Neuron (in vitro differentiated cells): Measurements from ENCODE around the gene ACAA1.

Experiments
- H2AFZ ChIP-seq: one replicate; pipeline ENCODE4 v1.6.1; 2013; ENCODE audit warnings: low read depth, mild to moderate bottlenecking, inconsistent platforms, low read length, moderate library complexity
- H3K27me3 ChIP-seq: one replicate; pipeline ENCODE4 v1.6.1; 2013; ENCODE audit warnings: low read length; ENCODE audit not compliant: insufficient read depth
- H3K36me3 ChIP-seq: one replicate; pipeline ENCODE4 v1.6.1; 2013; ENCODE audit warnings: low read length; ENCODE audit not compliant: insufficient read depth
- H3K4me1 ChIP-seq: one replicate; pipeline ENCODE4 v1.6.1; 2013; ENCODE audit warnings: low read length; ENCODE audit not compliant: insufficient read depth
- H3K4me3 ChIP-seq: 2 replicates; pipeline ENCODE4 v1.5.1; 2013; ENCODE audit warnings: mild to moderate bottlenecking, low read length, moderate library complexity
- H3K9me3 ChIP-seq: one replicate; pipeline ENCODE4 v1.6.1; 2013; ENCODE audit warnings: low read length

ACAA1 gene

GRCh38 chr3:38118421-38119247 is 18.3 kb downstream of the ACAA1 start:
- Histone ChIP-seq H3K4me3 (no peak overlapping the region), H3K27me3 (no peaks in the 10 kb centered on the region), H3K4me1 (no peaks in the 10 kb centered on the region), H3K36me3 (peaks cover 33% of the 10 kb centered on the region), H3K9me3 (peaks cover 8% of the 10 kb centered on the region), H2AFZ (no peak overlapping the region)

GRCh38 chr3:38117748-38118420 is 19.0 kb downstream of the ACAA1 start:
- H3K9me3 ChIP-seq = peaks cover 8% of the 10 kb centered on the region
- H2AFZ ChIP-seq = no peak overlapping the region
- no peak overlapping the region for H3K4me3 ChIP-seq
- peaks cover 29% of the 10 kb centered on the region for H3K36me3 ChIP-seq
- H3K4me1 ChIP-seq = no peaks in the 10 kb centered on the region
- H3K27me3 ChIP-seq = no peaks in the 10 kb centered on the region

- Histone ChIP-seq H3K4me1 (no peaks in the 10 kb centered on the region), H3K4me3 (no peak overlapping the region), H3K27me3 (no peaks in the 10 kb centered on the region), H3K9me3 (peaks cover 8% of the 10 kb centered on the region), H2AFZ (no peak overlapping the region), H3K36me3 (peaks cover 23% of the 10 kb centered on the region)
Observed at GRCh38 chr3:38117163-38117716, 19.7 kb downstream of the ACAA1 start.

GRCh38 chr3:38116471-38117162 is 20.3 kb downstream of the ACAA1 start:
- H3K4me1 ChIP-seq = no peaks in the 10 kb centered on the region
- H3K36me3 ChIP-seq = peaks cover 16% of the 10 kb centered on the region
- no peaks in the 10 kb centered on the region for H3K27me3 ChIP-seq
- H3K4me3 ChIP-seq = no peak overlapping the region
- H3K9me3 ChIP-seq = peaks cover 8% of the 10 kb centered on the region
- no peak overlapping the region for H2AFZ ChIP-seq

GRCh38 chr3:38115645-38116427 is 21.1 kb downstream of the ACAA1 start:
- peaks cover 9% of the 10 kb centered on the region for H3K36me3 ChIP-seq
- no peaks in the 10 kb centered on the region for H3K4me1 ChIP-seq
- H2AFZ ChIP-seq = no peak overlapping the region
- no peak overlapping the region for H3K4me3 ChIP-seq
- H3K27me3 ChIP-seq = no peaks in the 10 kb centered on the region
- H3K9me3 ChIP-seq = peaks cover 8% of the 10 kb centered on the region

GRCh38 chr3:38114875-38115644 is 21.9 kb downstream of the ACAA1 start:
- peaks cover 3% of the 10 kb centered on the region for H3K36me3 ChIP-seq
- H3K4me1 ChIP-seq = no peaks in the 10 kb centered on the region
- peaks cover 8% of the 10 kb centered on the region for H3K9me3 ChIP-seq
- no peak overlapping the region for H2AFZ ChIP-seq
- no peaks in the 10 kb centered on the region for H3K27me3 ChIP-seq
- H3K4me3 ChIP-seq = no peak overlapping the region

GRCh38 chr3:38114052-38114874 is 22.7 kb downstream of the ACAA1 start:
- Histone ChIP-seq H3K9me3 (peaks cover 8% of the 10 kb centered on the region), H3K27me3 (no peaks in the 10 kb centered on the region), H2AFZ (no peak overlapping the region), H3K36me3 (no peaks in the 10 kb centered on the region), H3K4me1 (no peaks in the 10 kb centered on the region), H3K4me3 (no peak overlapping the region)

GRCh38 chr3:38112378-38112761 is 24.6 kb downstream of the ACAA1 start:
- peaks cover 8% of the 10 kb centered on the region for H3K9me3 ChIP-seq
- no peaks in the 10 kb centered on the region for H3K36me3 ChIP-seq
- H3K4me1 ChIP-seq = no peaks in the 10 kb centered on the region
- H3K4me3 ChIP-seq = no peak overlapping the region
- no peak overlapping the region for H2AFZ ChIP-seq
- H3K27me3 ChIP-seq = no peaks in the 10 kb centered on the region

- no peak overlapping the region for H2AFZ ChIP-seq
- no peaks in the 10 kb centered on the region for H3K36me3 ChIP-seq
- H3K4me3 ChIP-seq = no peak overlapping the region
- H3K4me1 ChIP-seq = no peaks in the 10 kb centered on the region
- peaks cover 4% of the 10 kb centered on the region for H3K9me3 ChIP-seq
- H3K27me3 ChIP-seq = no peaks in the 10 kb centered on the region
Observed at GRCh38 chr3:38111696-38112377, 25.1 kb downstream of the ACAA1 start.

GRCh38 chr3:38111201-38111600 is 25.7 kb downstream of the ACAA1 start:
- Histone ChIP-seq H3K4me1 (no peaks in the 10 kb centered on the region), H3K4me3 (no peak overlapping the region), H3K9me3 (no peaks in the 10 kb centered on the region), H3K36me3 (no peaks in the 10 kb centered on the region), H2AFZ (no peak overlapping the region), H3K27me3 (no peaks in the 10 kb centered on the region)
